GM19328 (cell line): ENCODE data around the gene LHX1.

Experiments used
- ATAC-seq: cut with Tn5 transposase; IDR thresholded peaks from one replicate; pipeline ENCODE4 v1.9.1; 2021; ENCODE audit warnings: mild to moderate bottlenecking, moderate library complexity; ENCODE audit not compliant: unreplicated experiment

Gene LHX1

GRCh38 chr17:36921095-36921851 lies 16.0 kb upstream of the LHX1 start:
- no peak for ATAC-seq

- no peak for ATAC-seq
Observed at GRCh38 chr17:36922175-36922574, 15.1 kb upstream of the LHX1 start.

- no peak for ATAC-seq
Observed at GRCh38 chr17:36923814-36924221, 13.5 kb upstream of the LHX1 start.

- no peak for ATAC-seq
Observed at GRCh38 chr17:36926226-36926625, 11.0 kb upstream of the LHX1 start.

GRCh38 chr17:36926701-36927100 lies 10.6 kb upstream of the LHX1 start:
- ATAC-seq: no peak

GRCh38 chr17:36928471-36929345 lies 8.6 kb upstream of the LHX1 start:
- no peak for ATAC-seq

GRCh38 chr17:36929851-36930582 lies 7.3 kb upstream of the LHX1 start:
- no peak for ATAC-seq

GRCh38 chr17:36930583-36930900 lies 6.7 kb upstream of the LHX1 start:
- ATAC-seq: no peak

GRCh38 chr17:36931096-36931696 lies 6.1 kb upstream of the LHX1 start:
- ATAC-seq: no peak

- no peak for ATAC-seq
Observed at GRCh38 chr17:36931697-36932382, 5.4 kb upstream of the LHX1 start.

GRCh38 chr17:36932383-36932693 lies 4.9 kb upstream of the LHX1 start:
- no peak for ATAC-seq

GRCh38 chr17:36932694-36933511 lies 4.4 kb upstream of the LHX1 start:
- no peak for ATAC-seq

GRCh38 chr17:36933512-36934143 lies 3.6 kb upstream of the LHX1 start:
- ATAC-seq: no peak

- no peak for ATAC-seq
Observed at GRCh38 chr17:36934144-36934691, 3.1 kb upstream of the LHX1 start.

GRCh38 chr17:36934692-36935630 lies 2.3 kb upstream of the LHX1 start:
- ATAC-seq: no peak

GRCh38 chr17:36935671-36936454 lies 1.4 kb upstream of the LHX1 start:
- no peak for ATAC-seq

GRCh38 chr17:36936455-36937000 lies 747 bp upstream of the LHX1 start:
- no peak for ATAC-seq
